Measurements from ENCODE around the gene ZNF664. TPM values are rescaled to one million over a fixed set of nuclear protein-coding genes. Genes with fewer than 3 reads are reported as not detected.

ZNF664 gene
- total RNA-seq, 1 donor from 2014 or later = 38.4 TPM

GRCh38 chr12:124035163-124035562 is 62.1 kb downstream of the ZNF664 start:
- no peak for ATAC-seq

GRCh38 chr12:124036171-124036598 is 63.2 kb downstream of the ZNF664 start:
- ATAC-seq = no peak

- peak; percentile 65 for ATAC-seq
Measured at GRCh38 chr12:124036657-124037109, 63.7 kb downstream of the ZNF664 start.

- no peak for ATAC-seq
Measured at GRCh38 chr12:124037331-124037730, 64.3 kb downstream of the ZNF664 start.

GRCh38 chr12:124039276-124039675 is 66.3 kb downstream of the ZNF664 start:
- ATAC-seq = no peak

GRCh38 chr12:124040291-124040690 is 67.3 kb downstream of the ZNF664 start:
- no peak for ATAC-seq

- no peak for ATAC-seq
Measured at GRCh38 chr12:124040737-124041136, 67.7 kb downstream of the ZNF664 start.

GRCh38 chr12:124041907-124042306 is 68.9 kb downstream of the ZNF664 start:
- peak; percentile 24 for ATAC-seq

- ATAC-seq = no peak
Measured at GRCh38 chr12:124044021-124044420, 71.0 kb downstream of the ZNF664 start.

GRCh38 chr12:124044809-124045321 is 71.8 kb downstream of the ZNF664 start:
- peak; percentile 51 for ATAC-seq

- no peak for ATAC-seq
Measured at GRCh38 chr12:124045671-124046455, 72.8 kb downstream of the ZNF664 start.

- no peak for ATAC-seq
Measured at GRCh38 chr12:124046456-124046740, 73.4 kb downstream of the ZNF664 start.

GRCh38 chr12:124047045-124047566 is 74.1 kb downstream of the ZNF664 start:
- no peak for ATAC-seq

- ATAC-seq = no peak
Measured at GRCh38 chr12:124049451-124050094, 76.6 kb downstream of the ZNF664 start.

- no peak for ATAC-seq
Measured at GRCh38 chr12:124053851-124054250, 80.8 kb downstream of the ZNF664 start.

- ATAC-seq = no peak
Measured at GRCh38 chr12:124055066-124055465, 82.1 kb downstream of the ZNF664 start.

GRCh38 chr12:124057691-124058090 is 84.7 kb downstream of the ZNF664 start:
- ATAC-seq = no peak

GRCh38 chr12:124059752-124060151 is 86.7 kb downstream of the ZNF664 start:
- no peak for ATAC-seq

Other genes starting within 250 kb of the ZNF664 start
- 0.12 TPM for gene DNAH10, start 210.9 kb upstream of the ZNF664 start, total RNA-seq
- 9.9 TPM for gene CCDC92, start 384 bp upstream of the ZNF664 start, total RNA-seq

Measured in esophagus mucosa (tissue), 1 donor.